Upper lobe of right lung (tissue), 1 donor: Measurements from ENCODE around the gene SIAE. TPM values are rescaled to one million over a fixed set of nuclear protein-coding genes. Genes with fewer than 3 reads are reported as not detected.

Experiments
- ATAC-seq: fragments of 200-7000 bp; cut with Tn5 transposase; one replicate; pipeline ENCODE4 v1.9.1; 2020; ENCODE audit warnings: mild to moderate bottlenecking, moderate library complexity
- DNase-seq: peaks from one replicate; pipeline ENCODE4 v3.0.0-alpha.2; 2020
- H3K27ac ChIP-seq: fragments of 200-600 bp; one replicate; pipeline ENCODE4 v1.8.0; 2022
- H3K27me3 ChIP-seq: fragments of 200-600 bp; one replicate; pipeline ENCODE4 v1.8.0; 2022; ENCODE audit warnings: mild to moderate bottlenecking
- H3K36me3 ChIP-seq: fragments of 200-600 bp; one replicate; pipeline ENCODE4 v1.8.0; 2022
- H3K4me1 ChIP-seq: fragments of 200-600 bp; one replicate; pipeline ENCODE4 v1.8.0; 2022
- H3K4me3 ChIP-seq: fragments of 200-600 bp; one replicate; pipeline ENCODE4 v1.8.0; 2022; ENCODE audit warnings: mild to moderate bottlenecking
- H3K9me3 ChIP-seq: fragments of 200-600 bp; one replicate; pipeline ENCODE4 v1.8.0; 2022
- CTCF ChIP-seq: fragments of 200-600 bp; IDR thresholded peaks from one replicate; pipeline ENCODE4 v1.8.0; 2022; ENCODE audit warnings: antibody characterized with exemption
- intact Hi-C: fragments of 100-400 bp; cut with DNase I; formaldehyde crosslinking; loops from one replicate; pipeline ENCODE4 v1.11.0; 2022
- long read RNA-seq: library from polyadenylated mRNA; unstranded; transcript quantifications from one replicate; pipeline ENCODE4 v2.0.0, GENCODE V29; 2021
- total RNA-seq: library from RNA; stranded (reverse); fragmentation: NEBNext Ultra II Directional; extraction: Animal tissue kit (Norgen Biotek cat#: 25700); gene quantifications from one replicate; pipeline ENCODE4 v1.2.1, GENCODE V29; 2021
- donor health status: DM: no; HTN: yes; CAD: no; lungs with severe emphysema.

The SIAE gene
- 41.6 TPM for total RNA-seq
- long read RNA-seq, full-length matches to known transcripts = 7 of 11 reads
- long read RNA-seq, partial matches to known transcripts = 2 of 11 reads
- long read RNA-seq, other reads (novel, unspliced or antisense) = 2 of 11 reads

- peak within 1 kb of the TSS; percentile 78 for H3K4me3 ChIP-seq
- H3K9me3 ChIP-seq = no peaks in the 10 kb centered on the region
- peak within 1 kb of the TSS; percentile 94 for H3K27ac ChIP-seq
- H3K27me3 ChIP-seq = no peaks in the 10 kb centered on the region
- DNase-seq = peak; percentile 98
- H3K4me1 ChIP-seq = peaks cover 20% of the 10 kb centered on the region
- intact Hi-C loops = loop anchor here (5.0 kb wide), 1 partner anchor 74 kb away; no protein-coding TSS in a partner anchor
- no peak for TF ChIP-seq CTCF
- no peaks in the 10 kb centered on the region for H3K36me3 ChIP-seq
- peak; percentile 98 for ATAC-seq
Measured at GRCh38 chr11:124673333-124674167, at the start of gene SIAE, which contains the start of gene SPA17. Gene SIAE (minus strand): TSS chr11:124673739. CDS start chr11:124673708, 31 bp downstream. Gene SPA17 (plus strand): TSS chr11:124673904. CDS start chr11:124675265, 1,361 bp downstream.

- Histone ChIP-seq H3K4me1 (peaks cover 32% of the 10 kb centered on the region), H3K9me3 (no peaks in the 10 kb centered on the region), H3K27me3 (peaks cover 25% of the 10 kb centered on the region), H3K27ac (no peak overlapping the region), H3K4me3 (no peak overlapping the region), H3K36me3 (no peaks in the 10 kb centered on the region)
- ATAC-seq (no peak), DNase-seq (no peak)
- TF ChIP-seq CTCF = no peak
- intact Hi-C loops = no loop called here
Measured at GRCh38 chr11:124722176-124722575, 48.6 kb upstream of the SIAE start.

- DNase-seq (no peak), ATAC-seq (no peak)
- no peak for TF ChIP-seq CTCF
- H3K4me3 ChIP-seq = no peak overlapping the region
- H3K27ac ChIP-seq = no peak overlapping the region
- intact Hi-C loops = no loop called here
- H3K36me3 ChIP-seq = no peaks in the 10 kb centered on the region
- peaks cover 28% of the 10 kb centered on the region for H3K27me3 ChIP-seq
- H3K9me3 ChIP-seq = no peaks in the 10 kb centered on the region
- H3K4me1 ChIP-seq = peaks cover 19% of the 10 kb centered on the region
Measured at GRCh38 chr11:124719534-124719933, 46.0 kb upstream of the SIAE start.

GRCh38 chr11:124718801-124719200 is 45.3 kb upstream of the SIAE start:
- TF ChIP-seq CTCF = no peak
- no peaks in the 10 kb centered on the region for H3K36me3 ChIP-seq
- ATAC-seq (no peak), DNase-seq (no peak)
- H3K27ac ChIP-seq = no peak overlapping the region
- intact Hi-C loops = no loop called here
- no peaks in the 10 kb centered on the region for H3K9me3 ChIP-seq
- H3K27me3 ChIP-seq = peaks cover 28% of the 10 kb centered on the region
- H3K4me3 ChIP-seq = no peak overlapping the region
- peaks cover 19% of the 10 kb centered on the region for H3K4me1 ChIP-seq

GRCh38 chr11:124717786-124718651 is 44.5 kb upstream of the SIAE start:
- intact Hi-C loops = no loop called here
- H3K27ac ChIP-seq = peak overlapping the region; percentile 73
- H3K36me3 ChIP-seq = no peaks in the 10 kb centered on the region
- H3K4me3 ChIP-seq = peak overlapping the region; percentile 50
- H3K27me3 ChIP-seq = peaks cover 28% of the 10 kb centered on the region
- ATAC-seq (peak; percentile 80), DNase-seq (peak; percentile 81)
- H3K9me3 ChIP-seq = no peaks in the 10 kb centered on the region
- no peak for TF ChIP-seq CTCF
- peaks cover 19% of the 10 kb centered on the region for H3K4me1 ChIP-seq
